Lung (tissue), 12 donors: Measurements from ENCODE around the gene FER1L5. TPM values are rescaled to one million over a fixed set of nuclear protein-coding genes. Genes with fewer than 3 reads are reported as not detected.

Experiments
- ATAC-seq: fragments of 200-7000 bp; cut with Tn5 transposase; one replicate; pipeline ENCODE4 v1.9.1; 2020; ENCODE audit warnings: moderate number of reproducible peaks; ENCODE audit not compliant: insufficient read depth, low FRiP score
- DNase-seq, 3 donors: peaks; one replicate each; pipeline ENCODE4 v3.0.0-alpha.2; 2013 to 2017
- H3K27ac ChIP-seq, 2 donors: one replicate each; pipeline ENCODE4 v1.5.1; 2013; ENCODE audit warnings: mild to moderate bottlenecking in 2 of 2, moderate library complexity in 2 of 2, control low read depth in 1 of 2, inconsistent platforms in 1 of 2, low read depth in 1 of 2, low read length in 1 of 2
- H3K27me3 ChIP-seq, 3 donors: one replicate each; pipeline ENCODE4 v1.5.1; 2013; ENCODE audit warnings: low read length in 2 of 3; ENCODE audit not compliant: control insufficient read depth in 3 of 3, insufficient read depth in 3 of 3
- H3K36me3 ChIP-seq, 4 donors: one replicate each; pipeline ENCODE4 v1.5.1; 2013; ENCODE audit warnings: low read length in 4 of 4, mild to moderate bottlenecking in 1 of 4, moderate library complexity in 1 of 4; ENCODE audit not compliant: control insufficient read depth in 4 of 4, insufficient read depth in 4 of 4
- H3K4me1 ChIP-seq, 5 donors: one replicate each; pipeline ENCODE4 v1.5.1; 2013; ENCODE audit warnings: low read length in 5 of 5, mild to moderate bottlenecking in 2 of 5, moderate library complexity in 1 of 5; ENCODE audit not compliant: control insufficient read depth in 5 of 5, insufficient read depth in 5 of 5
- H3K4me3 ChIP-seq: one replicate; pipeline ENCODE4 v1.5.1; 2013; ENCODE audit warnings: mild to moderate bottlenecking, control low read depth, moderate library complexity
- H3K9ac ChIP-seq, 2 donors: one replicate each; pipeline ENCODE4 v1.5.1; 2013; ENCODE audit warnings: low read length in 2 of 2, control low read depth in 1 of 2; ENCODE audit not compliant: insufficient read depth in 1 of 2
- H3K9me3 ChIP-seq, 4 donors: one replicate each; pipeline ENCODE4 v1.5.1; 2013; ENCODE audit warnings: low read length in 3 of 4, mild to moderate bottlenecking in 1 of 4, moderate library complexity in 1 of 4; ENCODE audit not compliant: control insufficient read depth in 4 of 4, insufficient read depth in 3 of 4
- WGBS, 2 donors: extraction: QIAGEN DNeasy Blood & Tissue Kit; methylation state at CpG; one replicate each; pipeline ENCODE4 v1.1.7; 2013; 5-methylcytosine and 5-hydroxymethylcytosine counted together
- polyA plus RNA-seq, 2 donors: library from polyadenylated mRNA; stranded (reverse); fragments of 200-250 nt; gene quantifications; one replicate each; pipeline ENCODE4 v1.2.1, GENCODE V29; 2013
- total RNA-seq, 2 donors: library from RNA; depleted of rRNA in 1 of 2; stranded (reverse); fragments of >200 nt in 1 of 2; gene quantifications; one replicate each; pipeline ENCODE4 v1.2.1, GENCODE V29; 2014 to 2021
- TF ChIP-seq, protein P1 (sequence below): IDR thresholded peaks from 2 replicates; pipeline ENCODE4 v1.5.1; 2012; ENCODE audit warnings: mild to moderate bottlenecking; ENCODE audit errors: control extremely low read depth, extremely low read depth
- donor health status: control.
- donor health status: control.
- donor health status: Bipolar disorder and iron deficiency.
- donor health status: healthy.
- donor health status: DM: yes; HTN: yes; CAD: no.

The FER1L5 gene
- total and polyA plus RNA-seq, 4 donors, result 0.09 to 0.77 (median 0.40) TPM

DNA sequence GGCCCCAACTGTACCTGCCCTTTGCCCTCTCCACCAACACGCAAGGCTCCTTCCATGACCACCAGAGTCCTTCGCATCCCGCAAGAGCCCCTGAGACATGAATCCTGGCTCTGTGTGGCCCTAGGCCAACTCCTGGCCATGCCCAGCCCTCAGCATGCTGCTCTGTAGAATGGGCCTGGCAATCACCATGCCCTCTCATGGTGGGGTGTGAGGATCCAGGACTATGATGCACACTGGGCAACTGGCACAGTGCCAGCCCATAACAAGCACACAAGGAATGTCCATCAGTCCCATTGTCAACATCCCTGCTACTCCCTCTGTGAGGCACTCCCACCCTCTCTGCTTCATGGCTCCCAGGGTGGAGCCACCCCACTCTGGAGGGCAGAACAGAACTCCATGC lies 44.7 kb downstream of the FER1L5 start:
- Histone ChIP-seq H3K9me3 (no peaks in the 10 kb centered on the region), H3K36me3 (no peaks in the 10 kb centered on the region), H3K4me3 (no peak overlapping the region), H3K27ac (no peak overlapping the region), H3K4me1 (peaks cover 0 to 24% (median 10%) of the 10 kb centered on the region in 5 donors), H3K9ac (no peak overlapping the region), H3K27me3 (no peaks in the 10 kb centered on the region)
- ATAC-seq (no peak), DNase-seq (no peak)
- 95 to 98% methylated on average over 3 of the region's 3 CpGs for WGBS, 2 donors
- TF ChIP-seq, protein P1, sequence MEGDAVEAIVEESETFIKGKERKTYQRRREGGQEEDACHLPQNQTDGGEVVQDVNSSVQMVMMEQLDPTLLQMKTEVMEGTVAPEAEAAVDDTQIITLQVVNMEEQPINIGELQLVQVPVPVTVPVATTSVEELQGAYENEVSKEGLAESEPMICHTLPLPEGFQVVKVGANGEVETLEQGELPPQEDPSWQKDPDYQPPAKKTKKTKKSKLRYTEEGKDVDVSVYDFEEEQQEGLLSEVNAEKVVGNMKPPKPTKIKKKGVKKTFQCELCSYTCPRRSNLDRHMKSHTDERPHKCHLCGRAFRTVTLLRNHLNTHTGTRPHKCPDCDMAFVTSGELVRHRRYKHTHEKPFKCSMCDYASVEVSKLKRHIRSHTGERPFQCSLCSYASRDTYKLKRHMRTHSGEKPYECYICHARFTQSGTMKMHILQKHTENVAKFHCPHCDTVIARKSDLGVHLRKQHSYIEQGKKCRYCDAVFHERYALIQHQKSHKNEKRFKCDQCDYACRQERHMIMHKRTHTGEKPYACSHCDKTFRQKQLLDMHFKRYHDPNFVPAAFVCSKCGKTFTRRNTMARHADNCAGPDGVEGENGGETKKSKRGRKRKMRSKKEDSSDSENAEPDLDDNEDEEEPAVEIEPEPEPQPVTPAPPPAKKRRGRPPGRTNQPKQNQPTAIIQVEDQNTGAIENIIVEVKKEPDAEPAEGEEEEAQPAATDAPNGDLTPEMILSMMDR, result no peak

DNA sequence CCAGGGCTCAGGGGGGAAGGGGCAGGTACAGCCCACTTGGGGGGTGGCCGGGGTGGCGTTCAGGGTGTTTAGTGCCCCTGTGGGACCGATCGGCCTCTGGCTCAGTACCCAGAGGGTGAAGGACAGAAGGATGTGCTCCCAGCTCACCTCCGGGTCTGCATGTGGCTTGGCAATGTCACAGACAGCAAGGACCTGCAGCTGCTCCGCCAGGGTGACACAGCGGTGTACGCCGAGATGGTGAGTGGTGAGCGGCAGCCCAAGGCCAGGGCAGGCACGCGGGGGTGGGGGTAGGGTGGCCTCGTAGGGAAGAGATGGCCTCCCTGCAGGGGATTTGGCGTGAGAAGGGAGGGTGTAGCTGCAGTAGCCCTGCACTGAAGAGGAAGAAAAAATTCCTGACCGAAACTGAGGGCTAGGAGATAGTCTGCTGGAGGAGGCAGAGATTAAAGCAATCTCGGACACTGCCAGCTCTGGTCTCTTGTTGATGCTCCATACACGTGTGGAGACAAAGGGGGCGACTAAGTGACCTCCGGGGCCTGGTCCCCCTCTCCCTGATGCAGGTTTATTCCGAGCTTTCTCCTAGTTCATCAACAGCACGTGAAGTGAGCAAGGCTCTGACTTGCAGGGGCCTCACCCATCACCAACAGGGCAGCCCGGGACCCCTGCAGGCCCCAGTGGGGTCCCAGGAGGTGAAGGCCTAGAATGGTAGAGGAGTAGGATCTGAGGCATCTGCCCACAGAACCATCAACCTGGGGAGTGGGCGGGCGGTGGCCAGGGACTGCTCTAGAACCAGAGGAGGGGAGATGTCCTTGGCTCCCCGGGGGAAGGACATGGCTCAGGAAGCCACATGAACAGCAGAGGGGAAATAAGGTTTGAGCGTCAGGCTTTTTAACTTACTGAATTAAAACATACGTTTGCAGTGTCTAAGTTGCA lies 45.4 kb downstream of the FER1L5 start:
- ATAC-seq (no peak), DNase-seq (no peak)
- Histone ChIP-seq H3K9me3 (no peaks in the 10 kb centered on the region), H3K4me1 (peaks cover 0 to 26% (median 10%) of the 10 kb centered on the region in 5 donors), H3K27me3 (no peaks in the 10 kb centered on the region), H3K4me3 (no peak overlapping the region), H3K9ac (no peak overlapping the region), H3K27ac (no peak overlapping the region), H3K36me3 (no peaks in the 10 kb centered on the region)
- 87 to 90% methylated on average over 27 of the region's 27 CpGs for WGBS, 2 donors
- TF ChIP-seq, protein P1, result no peak

DNA sequence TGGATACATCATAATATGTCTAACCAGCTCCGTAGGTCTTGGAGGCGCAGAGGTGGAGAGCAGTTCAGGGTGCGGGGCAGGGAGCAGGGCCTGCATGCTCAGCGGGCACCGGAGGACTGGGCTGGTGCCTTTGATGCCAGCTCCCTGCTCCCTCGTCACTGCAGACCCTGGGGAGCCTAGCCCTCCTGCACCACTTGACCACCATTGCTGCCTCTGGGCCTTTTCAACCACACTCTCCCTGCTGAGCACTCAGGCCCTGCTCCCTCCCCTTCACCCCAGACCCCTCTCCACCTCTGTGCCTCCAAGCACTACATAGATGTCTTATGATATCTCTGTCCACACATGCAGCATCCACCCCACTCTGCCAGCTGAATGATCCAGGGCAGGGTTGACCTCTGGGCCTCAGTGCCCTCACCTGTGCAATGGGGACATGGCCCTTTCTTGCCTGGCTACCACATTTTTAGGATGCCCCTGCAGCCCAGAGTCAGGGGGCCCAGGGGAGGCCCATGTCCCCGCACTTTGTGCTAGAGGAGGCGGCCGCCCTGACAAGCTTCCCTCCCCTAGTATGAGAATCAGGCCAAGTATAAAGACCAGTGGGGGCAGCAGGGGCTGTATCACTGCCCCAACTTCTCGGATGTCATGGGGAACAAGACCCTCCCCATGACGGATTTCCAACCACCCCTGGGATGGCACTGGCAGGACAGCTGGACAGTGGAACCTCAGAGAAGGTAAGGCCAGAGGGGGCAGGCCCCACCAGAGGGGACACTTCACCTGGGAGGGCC lies 46.3 kb downstream of the FER1L5 start:
- Histone ChIP-seq H3K36me3 (no peaks in the 10 kb centered on the region), H3K9ac (no peak overlapping the region), H3K27ac (no peak overlapping the region), H3K9me3 (no peaks in the 10 kb centered on the region), H3K4me3 (no peak overlapping the region), H3K4me1 (peaks cover 0 to 26% (median 11%) of the 10 kb centered on the region in 5 donors), H3K27me3 (no peaks in the 10 kb centered on the region)
- TF ChIP-seq, protein P1, result no peak
- ATAC-seq, result no peak
- DNase-seq, result no peak
- 95 to 97% methylated on average over 11 of the region's 11 CpGs for WGBS, 2 donors
